Retina (tissue), 1 donor: ENCODE measurements around the gene FNBP1.

ENCODE experiments used
- DNase-seq: peaks from one replicate; pipeline ENCODE4 v3.0.0-alpha.2; 2016

FNBP1 gene

GRCh38 chr9:129850821-129851550 is 192.0 kb downstream of the FNBP1 start:
- no peak for DNase-seq

DNA sequence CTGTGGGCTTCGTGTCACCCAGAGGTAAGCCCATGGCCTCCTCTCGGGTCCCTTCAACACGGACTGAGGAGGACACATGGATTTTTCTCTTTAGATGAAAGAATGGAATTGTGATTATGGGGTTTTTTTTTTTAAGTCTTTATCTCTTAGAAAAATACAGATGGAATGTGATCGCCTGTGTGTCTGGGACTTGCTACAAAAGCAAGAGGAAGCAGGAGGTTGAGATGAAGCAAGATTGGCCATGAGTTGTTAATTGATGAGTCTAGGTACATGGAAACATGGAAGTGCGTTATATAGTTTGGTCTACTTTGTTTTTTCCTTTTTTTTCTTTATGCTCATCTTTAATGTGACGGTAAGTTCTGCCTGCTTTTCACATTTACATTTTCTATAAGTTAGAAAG is 193.1 kb downstream of the FNBP1 start:
- DNase-seq, result no peak

- no peak for DNase-seq
These were observed 194.1 kb downstream of the FNBP1 start for GRCh38 chr9:129848712-129849441.

GRCh38 chr9:129845373-129845772 is 197.6 kb downstream of the FNBP1 start:
- no peak for DNase-seq

GRCh38 chr9:129841071-129841470 is 201.9 kb downstream of the FNBP1 start:
- no peak for DNase-seq

DNA sequence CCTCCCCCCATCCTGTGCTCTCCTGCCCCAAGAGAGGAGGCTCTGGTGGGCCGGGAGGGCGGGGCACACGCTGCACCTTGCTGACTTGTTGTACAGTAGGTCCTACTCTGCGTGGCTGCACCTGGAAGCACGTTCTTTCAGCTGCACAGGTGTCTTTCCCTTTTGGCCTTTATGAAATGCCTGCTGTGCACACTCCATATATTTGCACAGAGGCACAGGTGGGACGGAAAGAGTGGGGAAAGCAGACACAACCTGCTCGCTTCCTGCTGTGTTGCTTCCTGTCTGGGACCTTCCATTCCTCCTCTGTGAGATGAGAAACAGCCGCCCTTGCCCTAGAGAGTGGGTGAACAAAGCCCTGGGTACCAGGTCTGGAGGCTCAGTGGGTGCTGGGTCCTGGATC is 203.0 kb downstream of the FNBP1 start:
- DNase-seq, result no peak

- no peak for DNase-seq
These were observed 203.5 kb downstream of the FNBP1 start for GRCh38 chr9:129839324-129840023.

DNA sequence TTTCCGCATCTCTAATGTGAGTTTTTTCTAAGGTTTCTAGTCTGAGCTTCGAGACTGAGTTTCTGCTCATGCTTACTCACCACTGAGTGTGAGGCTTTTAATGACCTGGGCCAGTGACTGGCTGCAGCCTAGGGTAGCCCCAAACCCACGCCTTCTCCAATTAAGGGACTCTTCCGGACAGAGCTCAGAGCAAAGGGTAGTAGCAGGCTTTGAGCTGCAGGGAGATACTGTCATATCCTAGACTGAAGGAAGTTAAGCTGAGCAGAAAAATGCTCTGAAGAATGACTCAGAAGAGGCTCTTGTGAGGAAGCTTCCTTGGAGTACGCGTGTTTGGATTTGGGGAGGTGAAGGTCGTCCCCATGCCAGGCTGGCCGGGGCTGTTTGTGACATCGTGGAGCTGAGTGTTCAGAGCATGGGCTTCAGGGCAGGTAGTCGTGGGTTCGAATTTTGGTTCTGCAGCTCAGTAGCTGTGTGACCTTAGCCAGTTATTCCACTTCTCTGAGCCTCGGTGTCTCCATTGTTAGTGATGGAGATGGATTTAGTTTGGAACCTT is 204.2 kb downstream of the FNBP1 start:
- DNase-seq, result no peak
